ENCODE results near the gene NR2E3.
"Not testable (repeated sequence)": the region's sequence is repeated elsewhere in the genome, so short reads cannot be mapped to it uniquely, and the experiment has no call there.

NR2E3 gene

GRCh38 chr15:71820127-71820526 is 9.8 kb downstream of the NR2E3 start:
- no peak for DNase-seq

- DNase-seq = no peak
Observed at GRCh38 chr15:71821547-71822129, 11.3 kb downstream of the NR2E3 start.

GRCh38 chr15:71822890-71823630 is 12.7 kb downstream of the NR2E3 start:
- no peak for DNase-seq

- no peak for DNase-seq
Observed at GRCh38 chr15:71823801-71824200, 13.4 kb downstream of the NR2E3 start.

- DNase-seq = no peak
Observed at GRCh38 chr15:71825021-71825730, 14.8 kb downstream of the NR2E3 start.

GRCh38 chr15:71826196-71826595 is 15.8 kb downstream of the NR2E3 start:
- DNase-seq = no peak

- DNase-seq = no peak
Observed at GRCh38 chr15:71830981-71831380, 20.6 kb downstream of the NR2E3 start.

GRCh38 chr15:71841563-71841962 is 31.2 kb downstream of the NR2E3 start:
- no peak for DNase-seq

GRCh38 chr15:71844916-71845315 is 34.6 kb downstream of the NR2E3 start:
- DNase-seq = no peak

- no peak for DNase-seq
Observed at GRCh38 chr15:71853543-71853942, 43.2 kb downstream of the NR2E3 start.

- DNase-seq = not testable (repeated sequence)
Observed at GRCh38 chr15:71858232-71858631, 47.9 kb downstream of the NR2E3 start.

All from NCI-H2107 (cell line).